Activated CD4-positive, alpha-beta T cell treated with anti-CD3 and anti-CD28 coated beads, Interleukin-2, Interleukin-4, amounts not matched to agents 100 ng/mL and 50 ng/mL, durations not matched to agents 16 hours and 8 hours (primary cell): ENCODE data around the gene FGF14.

ENCODE experiments used
- DNase-seq: peaks from one replicate; pipeline ENCODE4 v3.0.0-alpha.2; 2020; ENCODE audit warnings: low spot score

FGF14 gene

GRCh38 chr13:101930331-101930730 lies 471.5 kb downstream of the FGF14 start:
- no peak for DNase-seq

DNA sequence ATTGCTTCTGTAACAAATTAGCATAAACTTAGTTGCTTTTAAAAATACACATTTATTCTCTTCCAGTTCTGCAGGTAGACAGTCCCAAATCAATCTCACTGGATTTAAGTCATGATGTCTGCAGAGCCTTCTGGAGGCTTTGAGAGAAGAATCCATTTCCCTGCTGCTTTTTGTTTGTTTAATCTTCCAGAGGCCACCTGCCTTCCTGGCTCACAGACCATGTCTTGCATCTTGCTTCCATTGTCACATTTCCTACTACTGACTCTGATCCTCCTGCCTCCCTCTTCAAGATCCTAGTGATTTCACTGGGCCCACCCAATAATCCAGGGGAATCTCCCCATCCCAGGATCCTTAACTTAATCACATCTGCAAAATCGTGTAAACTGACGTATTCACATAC lies 476.1 kb downstream of the FGF14 start:
- no peak for DNase-seq

DNA sequence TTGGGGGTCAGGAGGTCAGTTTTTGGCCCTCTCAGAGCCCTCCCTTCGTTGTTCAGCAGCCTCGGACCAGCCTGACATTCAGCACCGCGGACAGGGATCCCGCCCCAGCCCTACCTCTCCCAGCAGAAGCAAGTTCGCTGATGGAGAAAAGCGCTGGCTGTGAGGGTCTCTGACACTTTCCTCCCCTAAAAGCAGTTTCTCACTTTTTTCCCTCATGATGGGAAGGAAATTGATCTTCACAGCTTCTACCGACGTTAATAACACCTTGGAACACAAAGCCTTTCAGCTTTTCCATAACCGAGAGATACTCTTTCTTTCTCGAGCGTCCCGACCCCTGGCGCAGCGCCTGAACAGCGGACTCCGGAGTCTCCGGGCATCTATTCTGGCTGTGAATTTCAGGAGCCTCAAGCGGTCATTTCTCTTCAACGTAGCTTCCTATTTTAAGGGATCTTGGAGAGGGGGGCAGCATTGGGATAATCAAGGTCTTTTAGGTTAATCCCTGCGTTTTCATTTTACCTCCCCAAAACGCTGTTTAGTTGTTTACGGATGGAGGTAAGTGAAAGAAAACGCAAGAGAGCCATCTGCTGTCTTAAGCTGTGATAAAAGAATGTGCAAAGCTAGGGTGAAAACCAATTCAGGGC lies 482.2 kb downstream of the FGF14 start:
- DNase-seq: no peak

DNA sequence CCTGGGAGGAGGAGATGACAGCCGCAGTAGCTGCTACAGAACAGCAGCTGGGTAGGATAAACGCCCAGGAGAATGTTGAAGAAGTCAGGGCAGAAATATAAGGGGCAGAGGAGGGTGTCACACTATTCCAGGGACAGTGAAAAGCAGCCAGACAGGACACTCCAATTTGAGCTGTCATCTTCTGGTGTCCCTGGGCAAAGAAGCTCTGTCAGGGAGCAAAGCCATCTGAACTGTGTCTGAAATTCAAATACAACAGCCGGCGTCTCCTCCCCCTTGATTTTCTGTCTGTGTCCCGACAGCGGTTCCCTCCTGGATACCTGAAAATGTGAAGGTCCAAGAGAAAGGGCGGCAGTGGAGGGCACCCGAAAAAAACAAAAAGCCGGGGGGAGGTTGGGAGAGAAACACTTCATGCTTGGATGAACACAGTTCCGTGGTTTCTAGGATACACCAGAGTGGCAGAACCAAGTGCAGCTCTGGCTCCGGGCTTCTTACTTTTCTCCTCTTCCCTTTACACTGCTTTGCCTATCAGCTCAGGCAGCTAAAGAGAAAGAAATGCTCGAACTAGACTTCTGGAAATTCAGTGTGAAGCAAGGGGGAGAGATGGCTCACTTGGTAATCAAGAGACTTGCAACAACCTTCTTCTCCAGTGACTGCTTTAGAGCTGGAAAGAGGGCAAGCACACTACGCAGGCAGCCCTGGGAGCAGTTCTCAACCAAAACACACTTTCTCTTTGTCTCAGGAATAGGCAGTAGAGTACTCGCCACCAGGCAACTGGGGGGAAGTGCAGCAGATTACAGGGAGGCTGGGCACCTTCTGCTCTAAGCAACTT lies 483.8 kb downstream of the FGF14 start:
- no peak for DNase-seq

DNA sequence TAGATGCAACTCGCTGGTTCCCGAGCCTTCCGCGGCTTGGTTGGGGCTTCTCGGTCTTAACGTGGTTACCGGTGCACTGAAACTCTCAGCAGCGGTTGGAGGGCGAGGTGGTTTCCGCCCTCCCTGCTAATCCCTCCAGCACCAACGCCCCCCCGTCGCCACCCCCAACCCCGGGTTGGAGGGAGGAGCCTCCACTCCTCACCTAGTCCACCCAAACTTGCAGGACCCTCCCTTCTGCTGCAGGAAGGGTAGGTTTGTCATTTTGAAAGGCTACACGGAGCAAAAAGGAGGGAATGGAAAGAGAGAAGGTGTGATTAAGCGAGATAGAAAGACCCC lies 484.4 kb downstream of the FGF14 start:
- no peak for DNase-seq

GRCh38 chr13:101916775-101917474 lies 484.9 kb downstream of the FGF14 start:
- DNase-seq: no peak

GRCh38 chr13:101916108-101916774 lies 485.6 kb downstream of the FGF14 start:
- no peak for DNase-seq

DNA sequence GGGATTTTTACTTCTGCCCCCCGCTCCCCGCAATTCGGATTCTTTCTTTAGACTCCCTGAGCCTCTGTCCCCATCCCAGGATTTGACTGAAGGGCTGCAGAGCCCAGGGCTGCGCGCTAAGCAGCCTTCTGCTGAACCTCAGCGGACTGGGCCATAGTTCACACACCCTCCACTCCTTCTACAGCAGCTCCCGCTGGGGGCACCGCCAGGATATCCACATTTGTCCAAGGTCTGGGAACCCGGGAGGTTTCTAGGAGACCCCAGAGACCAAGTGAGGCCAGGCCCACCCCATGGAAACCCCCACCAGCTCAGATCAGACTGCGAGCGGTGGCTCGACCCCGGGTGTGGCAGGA lies 486.1 kb downstream of the FGF14 start:
- no peak for DNase-seq

DNA sequence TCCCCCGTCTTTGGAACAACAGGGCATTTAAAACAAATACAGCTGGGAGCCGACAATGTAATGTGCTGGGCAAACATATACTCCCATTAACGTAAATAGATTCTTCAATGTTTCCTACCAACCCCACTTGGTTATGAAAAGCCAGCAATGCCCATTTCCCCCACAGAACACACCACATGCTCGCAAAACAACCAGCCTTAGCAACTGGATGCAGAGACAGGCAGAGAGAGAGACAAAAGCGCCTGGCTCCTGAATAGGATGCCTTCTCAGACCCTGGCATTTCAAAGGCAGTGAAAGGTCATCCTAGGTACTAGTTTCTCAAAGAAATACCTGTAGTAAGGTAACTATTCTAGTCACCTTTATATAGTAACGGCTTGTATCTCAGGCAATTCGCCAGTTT lies 486.5 kb downstream of the FGF14 start:
- DNase-seq: no peak

GRCh38 chr13:101911752-101912151 lies 490.1 kb downstream of the FGF14 start:
- no peak for DNase-seq

DNA sequence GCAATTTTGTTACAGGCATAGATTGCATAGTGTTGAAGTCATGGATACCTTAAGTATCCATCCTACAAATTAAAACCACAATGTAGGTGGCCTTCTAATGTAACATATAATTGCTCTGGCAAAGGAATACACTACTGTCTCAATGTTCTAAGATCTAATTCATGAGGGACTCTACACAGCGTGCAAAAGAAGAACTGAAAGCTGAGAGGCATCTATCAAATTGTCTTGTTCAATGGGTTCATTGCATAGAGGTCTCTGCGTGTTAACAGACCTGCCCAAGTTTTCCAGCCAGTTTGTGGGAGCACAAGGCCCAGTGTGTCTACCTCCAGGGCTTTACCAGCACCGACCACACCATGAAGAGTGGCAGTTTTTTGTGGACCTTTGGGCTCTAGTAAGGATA lies 498.0 kb downstream of the FGF14 start:
- no peak for DNase-seq

GRCh38 chr13:101898676-101899075 lies 503.2 kb downstream of the FGF14 start:
- no peak for DNase-seq

- DNase-seq: no peak
Measured at GRCh38 chr13:101896541-101896940, 505.3 kb downstream of the FGF14 start.

GRCh38 chr13:101893021-101893420 lies 508.8 kb downstream of the FGF14 start:
- DNase-seq: no peak

DNA sequence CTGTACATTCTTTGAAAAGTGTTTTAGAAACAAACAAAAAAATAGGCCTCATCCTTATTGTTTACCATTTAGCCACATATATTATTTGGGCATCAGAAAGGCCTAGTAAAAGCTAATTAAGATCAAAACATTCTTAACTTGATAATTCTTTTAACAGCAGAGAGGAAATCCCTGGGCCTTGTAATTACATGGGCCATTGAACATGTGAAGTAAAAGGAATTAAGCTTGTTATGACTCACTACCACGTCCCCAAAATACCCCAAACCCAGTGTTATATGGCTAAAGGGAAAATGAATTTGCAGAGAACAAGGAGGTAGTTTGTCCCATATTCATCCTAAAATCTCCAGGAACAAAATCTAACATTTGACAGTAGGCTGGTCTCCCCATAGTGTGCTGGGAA lies 509.6 kb downstream of the FGF14 start:
- DNase-seq: no peak

GRCh38 chr13:101881593-101881992 lies 520.3 kb downstream of the FGF14 start:
- DNase-seq: no peak

- no peak for DNase-seq
Measured at GRCh38 chr13:101880581-101880980, 521.3 kb downstream of the FGF14 start.

GRCh38 chr13:101876951-101877350 lies 524.9 kb downstream of the FGF14 start:
- no peak for DNase-seq

DNA sequence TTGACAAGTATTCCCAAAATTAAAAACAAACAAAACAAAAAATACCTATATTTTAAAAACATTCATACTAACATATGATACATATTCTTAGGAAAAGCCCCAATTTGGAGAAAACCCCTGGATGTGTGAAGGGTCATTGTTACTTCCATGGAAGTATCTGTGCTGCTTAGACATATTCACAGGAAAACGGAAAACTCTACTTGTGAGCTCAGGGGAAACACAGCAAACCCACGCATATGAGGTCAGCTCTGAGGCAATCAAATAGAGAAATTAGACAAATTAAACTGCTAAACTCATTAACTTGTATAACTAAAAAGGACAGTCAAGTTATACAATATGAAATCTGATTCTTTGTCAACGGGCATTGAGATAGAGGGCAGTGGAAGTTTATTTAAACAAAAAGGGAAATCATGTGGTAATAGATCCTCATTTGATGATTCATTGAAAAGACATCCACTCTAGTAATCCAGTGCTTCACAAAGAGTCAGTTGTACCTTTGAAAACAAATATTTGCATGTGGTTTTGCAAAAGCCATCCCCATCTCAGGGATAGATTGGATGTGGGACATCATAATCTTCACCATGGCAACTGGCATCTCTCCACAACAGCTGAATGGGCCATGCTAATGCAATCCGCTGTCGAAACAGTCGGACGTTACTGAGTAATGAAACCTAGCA lies 526.0 kb downstream of the FGF14 start:
- no peak for DNase-seq

- DNase-seq: no peak
Measured at GRCh38 chr13:101875091-101875490, 526.8 kb downstream of the FGF14 start.

DNA sequence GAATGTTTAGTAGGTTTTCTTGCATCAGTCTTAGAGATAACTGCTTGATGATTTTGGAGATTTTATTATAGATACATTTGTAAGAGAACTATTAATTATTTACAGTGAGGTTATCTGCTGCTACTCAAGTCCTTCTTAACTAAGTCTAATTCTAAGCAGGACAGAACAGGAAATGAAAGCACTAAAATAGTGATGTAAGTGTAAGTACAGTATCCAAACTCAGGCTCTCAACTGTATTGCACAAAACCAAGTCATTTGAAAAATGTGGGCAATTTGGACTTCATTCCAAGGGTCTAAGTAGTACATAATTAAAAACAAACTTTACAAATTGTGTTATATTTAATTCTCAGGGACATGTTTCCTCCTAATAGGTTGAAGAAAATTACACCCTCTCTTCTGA lies 532.3 kb downstream of the FGF14 start:
- DNase-seq: no peak
